Measurements from ENCODE around the gene TSPAN9.

The TSPAN9 gene

GRCh38 chr12:3133405-3133783, 56.2 kb downstream of the TSPAN9 start:
- H3K79me2 ChIP-seq (ENCODE audit: insufficient read depth, low read length): no peaks in the 10 kb centered on the region
- no peaks in the 10 kb centered on the region for H4K20me1 ChIP-seq (ENCODE audit: insufficient read depth, low read length)
- no peaks in the 10 kb centered on the region for H3K36me3 ChIP-seq (ENCODE audit: insufficient read depth, low read length)
- no peaks in the 10 kb centered on the region for H3K9me3 ChIP-seq (ENCODE audit: low read length)
- H3K27ac ChIP-seq (ENCODE audit: low read depth, low read length, poor library complexity, severe bottlenecking): no peak overlapping the region
- no peaks in the 10 kb centered on the region for H3K4me1 ChIP-seq (ENCODE audit: insufficient read depth, low read length, severe bottlenecking)
- peaks cover 9% of the 10 kb centered on the region; the same call in 1 of the 2 replicates for H3K27me3 ChIP-seq (ENCODE audit: insufficient read depth, low read length)
- H3K9ac ChIP-seq (ENCODE audit: low read length): no peak overlapping the region
- no peak overlapping the region for H3K4me3 ChIP-seq (ENCODE audit: low read depth, low read length, poor library complexity, severe bottlenecking)
- no peak for TF ChIP-seq EZH2 (IDR thresholded peaks at IDR 0.05; ENCODE audit: borderline replicate concordance, low read length)
- TF ChIP-seq CTCF (IDR thresholded peaks at IDR 0.05; ENCODE audit: low read length): no peak
- H3K4me2 ChIP-seq (ENCODE audit: low read length): no peak overlapping the region
- no peaks in the 10 kb centered on the region for H3F3A ChIP-seq (ENCODE audit: insufficient read depth, low read length)
- H3K9me2 ChIP-seq (ENCODE audit: low read depth, low read length): no peaks in the 10 kb centered on the region
- H2AFZ ChIP-seq (ENCODE audit: low read length): no peak overlapping the region

- H3K4me1 ChIP-seq (ENCODE audit: insufficient read depth, low read length, severe bottlenecking): no peaks in the 10 kb centered on the region
- no peaks in the 10 kb centered on the region for H3K9me3 ChIP-seq (ENCODE audit: low read length)
- no peaks in the 10 kb centered on the region for H3K79me2 ChIP-seq (ENCODE audit: insufficient read depth, low read length)
- TF ChIP-seq CTCF (IDR thresholded peaks at IDR 0.05; ENCODE audit: low read length) (no peak), EZH2 (IDR thresholded peaks at IDR 0.05; ENCODE audit: borderline replicate concordance, low read length) (no peak)
- no peaks in the 10 kb centered on the region for H3F3A ChIP-seq (ENCODE audit: insufficient read depth, low read length)
- peaks cover 11% of the 10 kb centered on the region; the same call in 1 of the 2 replicates for H3K27me3 ChIP-seq (ENCODE audit: insufficient read depth, low read length)
- no peaks in the 10 kb centered on the region for H3K9me2 ChIP-seq (ENCODE audit: low read depth, low read length)
- no peak overlapping the region for H3K27ac ChIP-seq (ENCODE audit: low read depth, low read length, poor library complexity, severe bottlenecking)
- no peaks in the 10 kb centered on the region for H3K36me3 ChIP-seq (ENCODE audit: insufficient read depth, low read length)
- H3K4me3 ChIP-seq (ENCODE audit: low read depth, low read length, poor library complexity, severe bottlenecking): no peak overlapping the region
- no peak overlapping the region for H3K4me2 ChIP-seq (ENCODE audit: low read length)
- H2AFZ ChIP-seq (ENCODE audit: low read length): no peak overlapping the region
- no peak overlapping the region for H3K9ac ChIP-seq (ENCODE audit: low read length)
- H4K20me1 ChIP-seq (ENCODE audit: insufficient read depth, low read length): no peaks in the 10 kb centered on the region
These were observed 56.9 kb downstream of the TSPAN9 start for GRCh38 chr12:3134126-3134525.

- Histone ChIP-seq H3K9me2 (ENCODE audit: low read depth, low read length) (no peaks in the 10 kb centered on the region), H3K27me3 (ENCODE audit: insufficient read depth, low read length) (peaks cover 11% of the 10 kb centered on the region; the same call in 1 of the 2 replicates), H3K4me2 (ENCODE audit: low read length) (no peak overlapping the region), H3K79me2 (ENCODE audit: insufficient read depth, low read length) (no peaks in the 10 kb centered on the region), H2AFZ (ENCODE audit: low read length) (no peak overlapping the region), H3K27ac (ENCODE audit: low read depth, low read length, poor library complexity, severe bottlenecking) (no peak overlapping the region), H3F3A (ENCODE audit: insufficient read depth, low read length) (no peaks in the 10 kb centered on the region), H3K4me3 (ENCODE audit: low read depth, low read length, poor library complexity, severe bottlenecking) (no peak overlapping the region), H3K9ac (ENCODE audit: low read length) (no peak overlapping the region), H3K4me1 (ENCODE audit: insufficient read depth, low read length, severe bottlenecking) (no peaks in the 10 kb centered on the region), H4K20me1 (ENCODE audit: insufficient read depth, low read length) (no peaks in the 10 kb centered on the region), H3K9me3 (ENCODE audit: low read length) (no peaks in the 10 kb centered on the region), H3K36me3 (ENCODE audit: insufficient read depth, low read length) (no peaks in the 10 kb centered on the region)
- TF ChIP-seq EZH2 (IDR thresholded peaks at IDR 0.05; ENCODE audit: borderline replicate concordance, low read length): no peak
- no peak for TF ChIP-seq CTCF (IDR thresholded peaks at IDR 0.05; ENCODE audit: low read length)
These were observed 57.5 kb downstream of the TSPAN9 start for GRCh38 chr12:3134526-3135135.

Measured in OCI-LY1 (cell line).